NCI-H2196 treated with DMSO at 0.1 percent for 48 hours (cell line): ENCODE measurements around the gene POU3F3.

Experiments
- DNase-seq: peaks from one replicate; lab custom pipeline; 2025; ENCODE audit not compliant: unreplicated experiment; lab: John Stamatoyannopoulos, UW

Gene POU3F3

GRCh38 chr2:104873689-104874054 lies 19.8 kb downstream of the POU3F3 start:
- DNase-seq = no peak

- DNase-seq = no peak
These were observed 20.3 kb downstream of the POU3F3 start for GRCh38 chr2:104874230-104874629.

GRCh38 chr2:104875262-104875661 lies 21.3 kb downstream of the POU3F3 start:
- DNase-seq = no peak

- DNase-seq = no peak
These were observed 23.0 kb downstream of the POU3F3 start for GRCh38 chr2:104876606-104877570.

GRCh38 chr2:104878863-104879512 lies 25.1 kb downstream of the POU3F3 start:
- no peak for DNase-seq

- DNase-seq = no peak
These were observed 26.2 kb downstream of the POU3F3 start for GRCh38 chr2:104880076-104880475.

- no peak for DNase-seq
These were observed 29.4 kb downstream of the POU3F3 start for GRCh38 chr2:104883357-104883756.

- DNase-seq = no peak
These were observed 31.3 kb downstream of the POU3F3 start for GRCh38 chr2:104885119-104885782.

GRCh38 chr2:104887676-104888075 lies 33.8 kb downstream of the POU3F3 start:
- DNase-seq = no peak

GRCh38 chr2:104888489-104889258 lies 34.8 kb downstream of the POU3F3 start:
- DNase-seq = no peak

GRCh38 chr2:104889291-104889959 lies 35.5 kb downstream of the POU3F3 start:
- no peak for DNase-seq

- DNase-seq = no peak
These were observed 36.2 kb downstream of the POU3F3 start for GRCh38 chr2:104889960-104890684.

- DNase-seq = no peak
These were observed 36.8 kb downstream of the POU3F3 start for GRCh38 chr2:104890685-104891069.

GRCh38 chr2:104891145-104891544 lies 37.2 kb downstream of the POU3F3 start:
- DNase-seq = no peak

- no peak for DNase-seq
These were observed 42.5 kb downstream of the POU3F3 start for GRCh38 chr2:104896446-104896845.

GRCh38 chr2:104897515-104898184 lies 43.7 kb downstream of the POU3F3 start:
- no peak for DNase-seq

GRCh38 chr2:104900608-104901007 lies 46.7 kb downstream of the POU3F3 start:
- DNase-seq = no peak

GRCh38 chr2:104901037-104901881 lies 47.3 kb downstream of the POU3F3 start:
- DNase-seq = no peak
